GM19043 (cell line): Measurements from ENCODE around the gene SPATS2L.
"Not testable (repeated sequence)": the region's sequence is repeated elsewhere in the genome, so short reads cannot be mapped to it uniquely, and the experiment has no call there.

ENCODE experiments used
- ATAC-seq: cut with Tn5 transposase; IDR thresholded peaks from one replicate; pipeline ENCODE4 v1.9.1; 2021; ENCODE audit warnings: low read depth; ENCODE audit not compliant: unreplicated experiment

SPATS2L gene

DNA sequence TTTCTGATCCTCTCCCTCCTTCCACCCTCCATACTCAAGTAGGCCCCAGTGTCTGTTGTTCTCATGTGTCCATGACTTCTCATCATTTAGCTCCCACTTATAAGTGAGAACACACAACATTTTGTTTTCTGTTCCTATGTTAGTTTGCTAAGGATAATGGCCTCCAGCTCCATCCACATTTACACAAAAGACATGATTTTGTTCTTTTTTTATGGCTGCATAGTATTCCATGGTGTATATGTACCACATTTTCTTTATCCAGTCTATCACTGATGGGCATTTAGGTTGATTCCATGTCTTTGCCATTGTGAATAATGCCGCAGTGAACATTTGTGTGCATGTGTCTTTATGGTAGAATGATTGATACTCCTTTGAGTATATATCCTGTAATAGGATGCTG, 37.7 kb downstream of the SPATS2L start:
- not testable (repeated sequence) for ATAC-seq

DNA sequence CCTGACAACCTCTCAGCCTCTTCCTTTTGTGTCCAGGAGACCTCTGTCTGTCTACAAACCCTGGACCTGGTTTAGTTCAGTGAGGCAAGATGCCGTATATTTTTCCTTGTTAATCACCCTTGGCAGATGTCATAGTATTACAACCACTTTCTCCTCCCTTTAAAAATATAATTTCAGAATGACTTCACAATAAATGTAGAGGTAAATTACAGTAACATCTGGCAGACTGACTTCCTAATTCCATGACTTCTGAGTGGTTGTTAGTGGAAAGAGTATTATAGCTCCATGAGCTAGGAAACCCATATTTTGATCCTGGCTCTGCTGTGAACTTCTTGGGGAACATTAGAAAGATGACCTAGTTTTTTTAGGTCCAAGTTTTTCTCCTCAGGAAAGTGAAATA, 39.5 kb downstream of the SPATS2L start:
- no peak for ATAC-seq

DNA sequence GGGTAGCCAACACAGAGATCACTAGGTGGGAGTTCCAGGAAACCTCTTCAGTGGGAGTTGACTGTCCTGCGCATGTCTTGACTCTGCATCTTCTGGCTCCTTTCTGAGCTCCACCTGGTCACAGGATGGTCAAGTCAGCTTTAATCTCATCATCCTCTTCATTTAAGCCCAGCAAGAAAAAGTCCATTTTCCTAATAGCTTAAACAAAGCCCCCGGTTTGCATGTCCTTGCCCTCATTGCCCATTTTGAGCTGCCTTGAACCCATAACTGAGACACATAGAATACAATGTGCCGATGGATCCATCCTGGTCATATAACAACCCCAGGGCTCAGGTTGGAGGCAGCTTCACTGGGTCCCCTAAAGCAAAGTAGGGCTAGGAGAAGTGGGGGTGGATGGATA, 40.8 kb downstream of the SPATS2L start:
- no peak for ATAC-seq

DNA sequence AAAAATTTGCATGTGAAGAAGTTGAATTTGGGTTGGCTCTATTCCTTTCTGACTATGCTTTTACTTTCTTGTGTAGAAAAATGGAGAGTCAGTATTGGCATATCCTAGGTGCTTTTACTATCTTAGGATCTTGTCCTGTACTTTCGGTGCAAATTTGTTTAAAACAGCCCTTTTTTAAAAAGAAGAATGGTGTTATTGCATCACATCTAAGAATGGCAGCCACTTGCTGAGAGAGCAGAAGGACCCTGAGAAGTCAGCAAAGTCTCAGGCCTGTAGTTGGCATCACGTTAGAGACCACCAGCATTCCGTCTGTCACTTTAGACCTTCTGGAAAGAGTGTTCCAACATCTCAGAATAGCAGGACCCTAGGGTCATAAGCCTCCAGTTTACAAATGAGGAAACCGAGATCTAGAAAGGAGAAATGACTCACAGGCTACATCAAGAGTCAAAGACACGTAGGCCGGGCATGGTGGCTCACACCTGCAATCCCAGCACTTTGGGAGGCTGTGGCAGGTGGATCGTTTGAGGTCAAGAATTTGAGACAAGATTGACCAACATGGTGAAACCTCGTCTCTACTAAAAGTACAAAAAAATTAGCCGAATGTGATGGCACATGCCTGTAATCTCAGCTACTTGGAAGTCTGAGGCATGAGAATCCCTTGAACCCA, 42.5 kb downstream of the SPATS2L start:
- ATAC-seq = no peak

DNA sequence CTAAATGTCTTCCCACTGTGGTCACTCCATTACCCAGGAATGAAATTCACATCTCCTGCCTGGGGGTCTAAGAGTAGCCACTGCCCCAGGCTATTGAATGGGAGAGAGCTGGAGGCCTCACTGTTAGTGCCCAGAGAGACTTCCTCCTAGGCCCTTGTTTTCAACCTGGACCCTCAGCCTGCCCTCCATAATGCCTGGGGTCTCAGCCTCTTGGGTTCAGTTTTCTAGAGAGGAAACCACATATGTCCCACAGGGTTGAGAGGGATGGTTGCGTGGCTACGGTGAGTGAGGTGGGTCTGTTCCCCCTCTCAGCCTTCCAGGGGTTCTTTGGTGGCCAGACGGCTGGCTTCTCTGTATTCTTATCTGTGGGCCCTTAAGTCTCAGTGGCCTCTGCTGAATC, 43.4 kb downstream of the SPATS2L start:
- ATAC-seq = no peak

DNA sequence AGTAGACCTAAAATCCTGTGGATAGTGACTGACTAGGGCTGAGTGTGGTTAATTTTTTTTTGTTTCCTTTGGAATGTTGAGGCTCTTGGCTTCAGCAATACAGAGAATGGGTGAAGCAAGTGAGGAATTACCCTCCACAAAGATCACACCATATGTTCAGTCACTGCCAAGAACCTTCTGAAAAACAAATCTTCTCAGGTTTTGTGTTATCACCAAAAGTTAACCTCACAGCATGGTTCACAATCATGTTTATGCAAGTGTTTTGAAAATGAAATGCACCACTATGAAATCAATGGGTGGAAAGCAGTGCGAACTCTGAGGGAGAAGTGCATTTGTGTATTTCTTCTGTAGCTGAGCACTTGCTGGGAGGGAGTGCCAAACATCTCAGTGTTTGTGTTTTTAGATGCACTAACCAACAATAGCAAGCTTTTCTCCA, 44.4 kb downstream of the SPATS2L start:
- ATAC-seq = no peak

DNA sequence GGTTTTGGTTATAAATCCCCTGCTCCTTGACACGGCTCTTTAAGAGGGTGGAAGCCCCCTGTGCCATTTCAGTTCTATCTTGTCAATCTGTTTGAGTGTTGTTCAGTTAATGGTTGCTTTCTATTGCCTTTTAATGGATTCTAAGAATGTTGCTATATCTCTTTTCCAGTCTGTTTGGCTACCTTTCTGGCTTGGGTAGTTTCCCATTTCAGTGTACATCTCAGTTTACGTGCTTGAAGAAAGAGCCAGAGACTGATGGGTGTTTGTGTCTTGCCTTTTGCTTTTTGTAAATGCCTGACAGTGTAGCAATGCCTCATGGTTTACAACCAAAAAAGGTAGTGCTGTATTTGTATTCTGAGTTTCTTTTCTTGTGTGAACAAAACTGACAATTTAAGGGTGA, 45.3 kb downstream of the SPATS2L start:
- ATAC-seq = no peak

DNA sequence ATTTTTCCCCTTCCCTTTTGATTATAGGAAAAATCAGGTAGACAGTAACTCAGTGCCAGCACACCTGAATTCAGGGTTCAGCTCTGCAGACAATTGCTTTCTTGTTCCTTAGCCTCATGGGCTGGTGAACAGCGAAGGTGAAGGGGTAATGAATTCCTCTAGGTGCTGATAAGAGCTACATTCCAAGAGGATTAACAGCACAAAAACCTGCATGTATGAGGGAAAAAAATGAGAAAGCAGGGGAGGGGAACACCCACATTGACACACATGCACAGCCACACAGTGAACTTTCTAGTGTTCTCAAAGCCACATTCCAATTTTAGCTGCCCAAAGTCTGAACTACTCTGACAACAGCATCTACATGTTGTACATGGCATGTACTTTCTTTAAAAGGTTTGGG, 46.1 kb downstream of the SPATS2L start:
- no peak for ATAC-seq

DNA sequence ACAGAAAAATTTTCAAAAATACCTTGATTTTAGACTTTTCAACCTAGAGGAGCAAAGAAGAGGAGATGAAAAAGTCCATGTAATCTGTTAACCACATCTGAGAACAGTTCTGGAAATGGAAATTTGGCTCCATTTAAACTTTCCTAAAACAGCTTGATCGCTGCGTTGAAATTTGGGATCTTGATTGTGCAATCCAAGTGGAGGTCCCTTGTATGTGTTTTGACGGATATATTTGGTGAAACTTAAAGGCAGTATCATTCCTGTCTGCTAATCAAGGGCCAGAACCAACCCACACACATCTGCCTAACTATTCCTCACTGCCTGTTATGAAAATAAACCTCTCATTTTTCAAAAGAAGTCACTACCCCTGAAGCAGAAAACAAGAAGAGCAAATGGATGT, 46.6 kb downstream of the SPATS2L start:
- ATAC-seq = no peak

DNA sequence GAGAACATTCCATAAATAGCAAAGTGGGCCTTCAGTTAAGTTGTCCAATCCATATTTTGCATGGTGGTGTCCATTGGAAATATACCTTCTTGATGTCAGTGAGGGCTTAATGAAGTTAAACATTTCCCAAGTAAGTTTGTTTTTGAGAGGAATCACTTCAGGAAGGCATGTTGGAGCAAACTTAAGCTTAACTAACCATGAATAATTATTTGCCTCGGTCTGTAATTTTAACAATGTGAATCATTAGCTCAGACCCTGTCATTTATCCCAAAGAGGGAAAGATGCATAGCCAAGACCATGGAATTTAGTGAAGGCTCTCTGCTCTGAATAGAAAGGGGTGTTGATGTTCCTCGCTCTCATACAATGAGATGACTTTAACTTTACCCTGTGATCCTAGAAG, 47.4 kb downstream of the SPATS2L start:
- no peak for ATAC-seq

DNA sequence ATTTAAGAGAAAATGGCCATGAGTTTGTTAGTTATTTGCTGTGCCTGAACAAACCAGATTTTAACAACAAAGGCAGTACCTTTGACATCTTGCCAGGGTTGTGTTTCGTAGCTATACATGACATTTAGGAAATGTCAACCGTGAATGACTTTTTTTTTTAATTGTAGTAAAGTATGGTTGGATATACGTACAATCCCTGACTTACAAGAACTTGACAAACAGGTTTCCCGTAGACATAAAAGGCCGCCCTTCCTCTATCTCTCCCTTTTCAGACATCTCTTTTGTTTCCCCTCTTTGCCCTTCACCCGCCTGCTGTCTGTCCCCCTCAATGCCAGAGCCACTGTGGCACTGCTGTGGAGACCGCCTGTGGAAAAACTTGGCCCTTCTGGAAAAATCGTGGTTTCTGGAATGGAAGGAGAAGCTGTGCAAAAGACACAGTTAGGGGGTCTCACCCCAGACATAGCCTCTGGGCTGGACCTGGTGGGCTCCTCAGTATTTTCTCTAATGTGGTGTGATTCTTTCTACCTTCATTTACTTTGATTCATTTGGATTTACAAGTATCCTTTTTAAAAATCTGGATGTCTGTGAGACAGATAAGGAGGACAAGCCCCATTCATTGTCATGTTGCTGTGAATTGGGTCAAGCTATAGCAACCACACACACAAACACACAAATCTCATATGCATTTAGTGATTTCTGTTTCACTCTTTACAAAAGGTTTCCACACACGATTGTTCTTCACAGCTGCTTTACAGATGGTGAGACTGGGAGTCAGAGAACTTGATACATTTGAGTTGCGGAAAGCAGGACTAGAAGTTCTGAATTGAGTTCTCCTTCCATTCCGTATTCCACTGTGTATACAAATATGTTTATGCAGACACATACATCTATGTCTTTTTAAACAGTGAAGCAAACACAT, 48.6 kb downstream of the SPATS2L start:
- ATAC-seq = no peak

DNA sequence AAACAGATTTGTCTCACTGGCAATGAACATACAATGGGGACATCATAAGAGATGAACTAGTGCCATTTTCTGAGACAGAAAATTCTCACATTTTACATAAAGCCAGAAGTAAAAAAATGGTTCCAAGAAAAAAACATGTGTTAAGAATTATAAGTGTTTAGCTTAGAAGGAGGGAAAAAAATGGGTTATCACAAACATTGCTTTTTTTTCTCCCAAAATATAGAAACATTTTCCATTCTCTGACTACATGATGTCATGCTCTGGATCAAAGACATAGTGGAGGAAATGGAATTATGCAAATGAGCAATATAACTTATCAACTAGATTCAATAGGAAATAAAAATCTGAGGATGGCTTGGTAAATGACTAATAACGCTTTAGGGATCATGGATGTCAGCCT, 49.8 kb downstream of the SPATS2L start:
- no peak for ATAC-seq

DNA sequence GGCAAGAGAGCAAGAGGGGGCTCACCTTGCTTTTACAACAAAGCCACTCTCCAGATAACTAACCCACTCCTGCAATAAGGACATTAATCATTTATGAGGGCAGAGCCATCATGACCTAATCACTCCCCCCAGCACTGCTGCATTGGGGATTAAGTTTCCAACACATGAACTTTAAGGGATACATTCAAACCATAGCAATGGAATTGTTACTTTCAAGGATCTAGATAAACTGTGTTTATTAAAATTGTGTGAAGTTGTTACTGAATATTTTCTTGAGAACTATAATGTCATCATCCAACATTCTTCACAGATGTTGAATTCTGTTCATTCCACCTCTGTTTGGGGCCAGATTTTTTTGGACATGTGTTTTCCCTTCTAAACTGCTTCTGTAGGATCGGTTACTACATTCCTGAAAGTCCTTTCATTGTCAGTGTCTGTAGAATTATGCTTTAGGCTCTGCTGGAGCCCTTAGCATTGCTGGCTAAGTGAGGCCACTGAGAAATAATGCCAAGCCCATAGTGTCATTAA, 50.4 kb downstream of the SPATS2L start:
- no peak for ATAC-seq

DNA sequence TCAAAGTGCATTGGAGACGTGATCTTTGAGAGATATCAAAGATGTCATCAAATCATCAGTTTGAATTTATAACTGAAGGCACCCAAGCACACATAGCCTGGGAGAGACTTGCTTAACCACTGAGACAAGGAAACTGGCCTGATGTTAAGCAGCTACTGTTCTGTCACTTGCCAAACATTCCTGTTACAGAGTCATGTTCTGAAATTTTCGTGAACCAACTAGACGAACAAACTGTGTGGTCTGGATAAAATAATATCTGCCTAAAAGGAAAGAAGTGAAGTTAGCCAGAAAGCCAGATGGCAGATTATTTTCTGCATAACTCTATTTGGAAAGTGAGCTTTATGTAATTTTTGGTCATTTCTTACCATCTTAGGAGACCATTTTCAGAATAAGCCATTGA, 51.4 kb downstream of the SPATS2L start:
- no peak for ATAC-seq

DNA sequence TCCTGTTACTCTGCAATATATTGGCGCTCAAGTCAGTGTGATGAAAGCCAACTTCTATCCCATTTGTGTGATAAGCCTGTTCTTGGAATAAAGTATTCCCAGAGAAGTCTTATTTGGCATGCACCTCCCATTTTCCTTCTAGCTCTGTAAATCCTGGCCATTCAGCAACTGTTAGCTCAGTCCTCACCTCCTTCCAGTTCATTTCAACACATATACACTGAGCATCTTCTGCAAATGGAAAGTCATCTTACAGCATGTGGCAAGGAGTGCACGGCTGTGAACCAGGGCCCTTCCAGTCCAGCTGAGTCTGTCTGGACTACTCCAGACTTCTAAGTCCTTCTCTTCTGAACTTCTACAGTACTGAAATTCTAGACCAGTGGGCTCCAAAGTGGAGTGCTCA, 53.1 kb downstream of the SPATS2L start:
- ATAC-seq = no peak

DNA sequence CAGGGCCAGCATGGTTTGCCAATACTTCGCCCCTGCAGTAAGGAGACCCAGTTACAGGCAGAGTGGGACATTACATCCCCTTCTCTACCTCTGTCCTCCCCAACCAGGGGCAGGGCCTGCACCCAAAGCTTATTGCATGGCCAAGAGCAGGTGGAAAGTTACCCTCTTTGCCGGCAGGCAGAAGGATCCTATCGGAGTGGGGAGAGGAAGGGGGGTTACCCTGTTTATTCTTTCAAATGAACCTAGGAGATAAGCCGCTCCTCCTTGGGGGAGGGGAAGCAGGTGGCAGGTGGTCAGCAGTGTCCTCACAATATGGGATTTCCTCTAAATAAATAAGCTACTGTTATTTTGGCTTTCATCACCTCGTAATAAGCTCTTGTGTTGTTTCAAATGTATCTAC, 53.9 kb downstream of the SPATS2L start:
- no peak for ATAC-seq

DNA sequence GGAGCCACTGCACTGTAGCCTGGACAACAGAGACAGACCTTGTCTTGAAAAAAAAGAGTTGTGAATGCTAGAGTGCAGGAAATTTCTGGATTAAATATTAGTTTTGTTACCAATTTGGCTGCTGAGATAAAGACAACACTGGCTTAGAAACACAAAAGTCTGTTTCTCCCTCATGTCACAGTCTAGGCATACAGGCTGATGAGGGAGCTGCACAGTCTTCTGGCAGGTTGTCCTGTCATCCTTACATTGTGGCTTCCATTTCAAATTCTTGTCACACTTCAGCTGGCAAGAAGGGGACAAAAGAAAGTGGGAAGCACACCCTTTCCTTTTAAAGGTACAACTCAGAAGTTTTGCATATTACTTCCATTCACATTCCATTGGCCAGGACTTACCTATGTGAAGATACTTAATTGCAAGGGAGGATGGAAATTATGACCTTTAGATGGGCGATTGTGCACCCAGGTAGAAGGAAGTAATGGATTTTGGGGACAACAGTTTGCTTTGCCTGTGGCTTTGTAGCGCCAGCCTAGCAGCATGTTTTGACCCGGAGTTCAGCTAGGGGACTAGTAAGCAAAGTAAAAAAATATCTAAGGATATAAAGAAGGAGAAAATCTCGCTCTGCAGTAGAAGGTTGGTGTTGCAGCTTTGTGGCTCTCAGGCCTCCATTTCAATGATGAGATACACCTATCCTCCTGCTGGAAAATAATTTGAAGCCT, 55.9 kb downstream of the SPATS2L start:
- no peak for ATAC-seq

DNA sequence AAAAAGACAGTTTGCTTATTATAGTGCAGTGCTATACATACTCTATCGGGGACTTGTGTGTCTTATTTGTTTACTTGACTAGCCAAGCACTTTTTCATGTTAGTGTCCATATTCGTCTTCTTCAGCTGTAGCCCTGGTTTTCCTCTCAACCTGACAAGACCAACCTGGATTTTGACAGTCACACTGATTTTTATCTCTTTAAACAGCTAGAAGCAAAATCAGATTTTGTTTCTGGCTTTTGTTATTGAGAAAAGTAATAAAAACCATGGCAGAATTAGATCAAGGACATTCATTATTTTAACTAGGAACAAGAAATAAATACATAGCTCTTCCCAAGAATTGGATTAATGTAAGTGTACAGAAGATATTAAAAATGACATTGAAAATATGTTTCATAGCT, 56.8 kb downstream of the SPATS2L start:
- ATAC-seq = no peak

DNA sequence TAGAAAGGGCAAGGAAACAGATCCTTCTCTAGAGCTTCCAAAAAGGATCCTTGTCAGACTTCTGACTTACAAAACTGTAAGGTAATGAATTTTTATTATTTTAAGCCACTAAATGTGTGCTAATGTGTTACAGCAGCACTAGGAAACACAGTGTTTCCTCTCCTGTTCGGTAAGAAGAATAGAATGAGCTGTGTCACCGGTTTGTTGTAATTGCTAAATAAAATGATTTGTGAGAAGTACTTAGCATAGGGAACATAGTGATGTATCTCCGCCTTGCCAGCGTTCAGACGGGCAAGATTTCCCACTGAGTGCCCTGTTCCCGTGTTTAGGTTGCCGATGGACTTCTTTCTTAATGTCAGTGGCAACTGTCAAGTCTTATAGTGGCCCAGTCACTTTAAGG, 57.6 kb downstream of the SPATS2L start:
- ATAC-seq = no peak

DNA sequence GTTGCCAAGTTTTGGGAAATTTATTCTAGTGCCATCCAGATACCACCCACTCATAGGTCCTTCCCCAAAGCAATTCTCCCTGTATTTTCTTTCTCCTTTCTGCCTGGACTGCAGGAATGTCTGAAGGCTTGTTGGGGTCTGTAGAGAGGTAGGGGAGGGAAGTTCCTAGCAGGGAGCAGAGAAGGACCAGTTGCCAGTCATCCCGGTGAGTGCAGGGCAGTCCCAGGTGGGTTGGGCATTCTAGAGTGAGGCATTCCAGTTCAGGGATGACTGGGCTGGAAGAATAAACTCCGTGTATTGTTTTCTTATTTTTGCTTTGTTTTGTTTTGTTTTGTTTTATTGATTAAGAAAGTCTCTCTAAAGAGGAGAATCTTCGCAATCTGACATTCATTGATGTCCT, 58.1 kb downstream of the SPATS2L start:
- ATAC-seq = no peak

DNA sequence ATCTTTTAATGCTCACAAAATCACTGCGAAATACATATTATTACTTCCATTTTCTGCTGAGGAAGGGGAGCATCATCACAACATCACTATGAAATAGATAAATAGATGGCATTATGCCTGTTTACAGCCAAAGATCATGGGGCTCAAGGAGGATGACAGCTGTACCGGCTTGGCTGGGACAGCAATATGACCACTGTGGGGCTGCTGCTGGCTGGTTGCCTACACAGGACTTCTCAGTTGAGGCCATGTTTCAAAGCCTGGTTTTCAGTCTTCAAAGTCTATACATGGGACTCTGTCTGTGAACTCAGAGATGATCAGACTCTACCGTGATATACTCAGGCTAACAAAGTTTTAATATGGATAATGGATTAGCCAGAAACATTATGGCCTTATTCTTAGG, 58.7 kb downstream of the SPATS2L start:
- ATAC-seq = no peak
